Measurements from ENCODE around the gene PET100. TPM values are rescaled to one million over a fixed set of nuclear protein-coding genes. Genes with fewer than 3 reads are reported as not detected.

PET100 gene
- total RNA-seq, 6 donors from 2014 or later = 21.3 to 133 (median 71.3) TPM

- WGBS, 2 donors = 51 to 60% methylated on average over 8 of the region's 8 CpGs
- peak; percentile 27 to 36 for TF ChIP-seq POLR2AphosphoS5 (IDR thresholded peaks at IDR 0.05)
- no peak for TF ChIP-seq CTCF (IDR thresholded peaks at IDR 0.05)
- TF ChIP-seq EP300 (IDR thresholded peaks at IDR 0.05) = no peak
- peak in 1 of 4 donors; percentile 49 for TF ChIP-seq POLR2A (IDR thresholded peaks at IDR 0.05)
- peak overlapping the region; percentile 72 to 88 (median 85) for H3K27ac ChIP-seq
- H3K27me3 ChIP-seq = no peaks in the 10 kb centered on the region
- H3K4me1 ChIP-seq = peaks cover 4 to 30% (median 21%) of the 10 kb centered on the region in 4 donors
- no peak overlapping the region for H3K4me3 ChIP-seq
- ATAC-seq (ENCODE audit: low FRiP score in 2 of 2) (peak in 1 of 2 donors; percentile 48), DNase-seq (peak in 1 of 2 donors; percentile 64)
- H3K36me3 ChIP-seq = no peaks in the 10 kb centered on the region
- H3K9me3 ChIP-seq = no peaks in the 10 kb centered on the region
Measured at GRCh38 chr19:7655581-7655980, 26.0 kb downstream of the PET100 start.

- TF ChIP-seq POLR2A (IDR thresholded peaks at IDR 0.05) (no peak), CTCF (IDR thresholded peaks at IDR 0.05) (no peak), POLR2AphosphoS5 (IDR thresholded peaks at IDR 0.05) (no peak), EP300 (IDR thresholded peaks at IDR 0.05) (no peak)
- Histone ChIP-seq H3K27me3 (no peaks in the 10 kb centered on the region), H3K4me1 (peaks cover 3 to 28% (median 17%) of the 10 kb centered on the region in 4 donors), H3K27ac (peak overlapping the region; percentile 72 to 88 (median 85)), H3K4me3 (no peak overlapping the region), H3K9me3 (no peaks in the 10 kb centered on the region), H3K36me3 (no peaks in the 10 kb centered on the region)
- WGBS, 2 donors = 20 to 28% methylated on average over 11 to 14 of the region's 14 CpGs
- DNase-seq = peak in 1 of 2 donors; percentile 87
- peak; percentile 79 to 89 for ATAC-seq (ENCODE audit: low FRiP score in 2 of 2)
Measured at GRCh38 chr19:7657131-7657751, 27.6 kb downstream of the PET100 start.

- Histone ChIP-seq H3K36me3 (no peaks in the 10 kb centered on the region), H3K4me1 (peaks cover 0 to 18% (median 11%) of the 10 kb centered on the region in 4 donors), H3K27me3 (no peaks in the 10 kb centered on the region), H3K9me3 (no peaks in the 10 kb centered on the region), H3K4me3 (no peak overlapping the region), H3K27ac (peak overlapping the region; percentile 72 to 88 (median 85))
- TF ChIP-seq POLR2A (IDR thresholded peaks at IDR 0.05) = peak in 1 of 4 donors; percentile 10
- no peak for TF ChIP-seq EP300 (IDR thresholded peaks at IDR 0.05)
- TF ChIP-seq POLR2AphosphoS5 (IDR thresholded peaks at IDR 0.05) = no peak
- no peak for TF ChIP-seq CTCF (IDR thresholded peaks at IDR 0.05)
- peak in 1 of 2 donors; percentile 67 for DNase-seq
- ATAC-seq (ENCODE audit: low FRiP score in 2 of 2) = peak; percentile 45 to 56
- WGBS, 2 donors = 18 to 25% methylated on average over 8 to 9 of the region's 9 CpGs
Measured at GRCh38 chr19:7658219-7658686, 28.7 kb downstream of the PET100 start.

GRCh38 chr19:7661744-7662538, 32.3 kb downstream of the PET100 start:
- Histone ChIP-seq H3K4me3 (no peak overlapping the region), H3K4me1 (peaks cover 0 to 18% (median 9%) of the 10 kb centered on the region in 4 donors), H3K27ac (no peak overlapping the region), H3K9me3 (no peaks in the 10 kb centered on the region), H3K36me3 (no peaks in the 10 kb centered on the region), H3K27me3 (no peaks in the 10 kb centered on the region)
- DNase-seq (no peak), ATAC-seq (ENCODE audit: low FRiP score in 2 of 2) (no peak)
- WGBS, 2 donors = 77 to 84% methylated on average over 8 of the region's 8 CpGs
- no peak for TF ChIP-seq CTCF (IDR thresholded peaks at IDR 0.05)
- no peak for TF ChIP-seq POLR2AphosphoS5 (IDR thresholded peaks at IDR 0.05)
- no peak for TF ChIP-seq POLR2A (IDR thresholded peaks at IDR 0.05)
- TF ChIP-seq EP300 (IDR thresholded peaks at IDR 0.05) = no peak

Data from upper lobe of left lung (tissue), 6 donors.